ENCODE measurements around the gene DCAF8.
A peak's percentile ranks its signal among the peaks of the same experiment; 100 is the strongest.

DCAF8 gene

GRCh38 chr1:160261556-160261892 is 825 bp downstream of the DCAF8 start:
- peak; percentile 47 for DNase-seq

GRCh38 chr1:160260406-160261382 is 1.7 kb downstream of the DCAF8 start:
- DNase-seq = no peak

DNA sequence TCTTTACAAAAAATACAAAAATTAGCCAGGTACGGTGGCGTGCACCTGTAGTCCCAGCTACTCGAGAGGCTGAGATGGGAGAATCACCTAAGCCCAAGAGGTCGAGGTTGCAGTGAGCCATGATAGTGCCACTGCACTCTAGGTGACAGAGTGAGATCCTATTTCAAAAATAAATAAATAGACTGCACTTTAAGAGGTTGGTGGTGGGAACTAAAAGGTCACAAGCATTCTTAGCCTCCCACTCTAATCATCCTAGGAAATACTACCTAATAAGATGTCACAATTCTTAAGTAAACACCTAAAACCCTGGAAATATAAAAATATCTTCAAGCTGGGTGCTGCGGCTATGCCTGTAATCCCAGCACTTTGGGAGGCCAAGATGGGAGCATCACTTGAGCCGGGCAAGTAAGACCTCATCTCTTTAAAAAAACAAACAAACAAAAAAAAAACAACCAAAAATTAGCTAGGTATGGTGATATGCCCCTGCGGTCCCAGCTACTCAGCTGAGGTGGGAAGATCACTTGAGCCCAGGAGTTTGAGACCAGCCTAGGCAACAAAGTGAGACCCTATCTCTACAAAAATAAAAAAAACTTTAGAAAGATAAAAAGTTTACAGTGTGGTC is 4.1 kb downstream of the DCAF8 start:
- DNase-seq = no peak

DNA sequence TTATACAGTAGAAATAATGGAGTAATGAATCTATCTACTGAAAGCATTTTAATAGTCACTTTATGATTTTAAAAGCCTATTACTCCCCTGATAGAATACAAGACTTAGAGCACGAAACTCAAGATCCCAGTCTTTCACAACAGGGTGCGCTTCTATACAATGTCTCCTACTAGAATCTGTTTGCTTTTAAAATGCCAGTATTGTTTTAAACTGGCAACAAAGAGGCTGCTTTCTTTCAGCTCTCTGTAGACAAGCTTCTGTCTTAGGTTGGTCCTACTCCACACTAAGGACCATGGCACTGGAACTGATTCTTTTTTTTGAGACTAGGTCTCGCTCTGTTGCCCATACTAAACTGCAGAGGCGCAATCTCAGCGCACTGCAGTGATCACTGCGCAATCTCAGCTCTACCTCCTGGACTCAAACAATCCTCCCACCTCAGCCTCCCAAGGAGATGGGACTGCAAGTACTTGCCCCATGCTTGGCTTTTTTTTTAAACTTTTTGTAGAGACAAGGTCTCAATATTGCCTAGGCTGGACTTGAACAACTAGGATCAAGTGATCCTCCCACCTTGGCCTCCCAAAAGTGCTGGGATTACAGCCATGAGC is 4.8 kb downstream of the DCAF8 start:
- DNase-seq = no peak

DNA sequence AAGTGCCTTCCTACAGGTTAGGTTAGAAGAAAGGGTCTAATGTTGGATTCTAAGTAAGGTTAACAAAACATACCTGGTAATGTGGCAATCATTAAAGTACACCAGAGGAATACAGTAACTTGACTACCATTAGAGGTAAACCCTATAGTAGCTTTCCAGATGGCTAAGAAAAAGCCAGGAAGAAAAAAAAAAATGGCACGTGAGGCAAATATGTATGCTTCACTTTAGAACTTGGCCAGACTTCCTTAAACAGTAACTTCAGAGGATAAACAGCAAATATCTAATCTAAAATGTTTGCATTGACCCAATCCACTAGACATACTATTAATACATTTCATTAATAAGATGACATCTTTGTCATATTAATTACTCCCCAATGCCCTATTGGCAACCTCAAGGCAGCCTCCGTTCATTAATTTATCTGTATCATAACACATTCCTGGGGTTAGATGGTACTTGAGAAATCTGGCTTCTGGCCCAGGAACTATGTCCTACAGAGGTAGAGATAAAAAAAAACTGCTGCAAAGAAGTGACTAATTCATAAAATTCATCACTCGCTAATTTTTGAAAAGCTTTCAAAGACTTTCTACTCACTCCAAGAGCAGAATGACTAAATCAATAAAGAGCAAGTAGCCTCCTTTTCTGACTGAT is 5.8 kb downstream of the DCAF8 start:
- no peak for DNase-seq

DNA sequence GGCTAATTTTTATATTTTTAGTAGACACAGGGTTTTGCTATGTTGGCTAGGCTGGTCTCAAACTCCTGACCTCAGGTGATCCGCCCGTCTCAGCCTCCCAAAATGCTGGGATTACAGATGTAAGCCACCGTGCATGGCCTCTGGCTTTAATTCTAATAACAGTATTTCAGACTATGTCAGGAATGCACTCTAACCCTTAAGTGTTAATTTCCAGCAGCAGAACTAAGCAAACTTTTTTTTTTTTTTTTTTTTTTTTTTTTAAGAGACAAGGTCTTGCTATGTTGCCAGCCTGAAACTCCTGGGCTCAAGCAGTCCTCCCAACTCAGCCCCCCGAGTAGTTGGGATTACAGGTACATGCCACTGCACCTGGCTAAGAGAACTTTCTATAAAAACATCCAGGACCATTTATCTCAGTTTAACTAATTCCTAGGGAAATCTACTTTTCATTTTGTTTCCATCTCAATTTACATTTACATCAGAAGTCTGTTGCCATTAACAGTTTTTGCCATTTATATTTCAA is 6.5 kb downstream of the DCAF8 start:
- no peak for DNase-seq

DNA sequence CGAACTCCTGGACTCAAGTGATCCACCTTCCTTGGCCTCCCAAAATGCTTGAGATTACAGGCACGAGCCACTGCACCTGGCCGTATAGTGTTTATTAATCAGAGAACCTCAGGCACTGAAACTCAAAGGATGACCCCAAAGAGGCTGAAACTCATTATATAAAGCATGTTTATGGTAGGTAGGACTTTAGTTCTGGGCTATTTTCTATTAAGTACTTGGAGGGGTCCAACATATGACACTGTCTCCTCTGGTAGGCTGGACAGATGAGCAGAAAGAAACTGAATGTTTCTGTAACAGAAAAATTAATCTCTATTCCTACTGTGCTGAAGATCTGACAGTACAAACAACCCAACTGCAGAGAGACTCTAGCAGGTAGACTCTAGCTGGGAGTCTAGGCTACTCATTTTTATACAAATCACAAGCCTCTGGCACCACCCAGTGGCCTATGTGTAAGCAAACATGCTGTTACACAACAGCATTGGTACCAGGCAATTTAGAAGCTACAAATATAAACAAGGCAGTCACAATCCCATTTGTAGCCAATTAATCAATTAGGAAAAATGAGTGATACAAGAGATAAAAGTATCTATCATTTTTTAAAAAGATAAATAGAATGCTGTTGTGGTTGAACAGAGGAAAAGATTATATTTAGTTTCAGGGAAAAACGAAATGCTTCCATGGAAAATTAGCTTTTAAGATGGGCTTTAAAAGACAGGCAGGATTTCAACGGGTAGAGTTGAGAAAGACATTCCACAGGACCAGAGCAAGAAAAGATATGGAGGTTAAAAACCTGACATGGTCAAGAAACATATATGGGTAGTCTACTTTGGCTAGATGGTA is 10.4 kb downstream of the DCAF8 start:
- DNase-seq = peak; percentile 78

GRCh38 chr1:160251011-160251410 is 11.3 kb downstream of the DCAF8 start:
- DNase-seq = no peak

DNA sequence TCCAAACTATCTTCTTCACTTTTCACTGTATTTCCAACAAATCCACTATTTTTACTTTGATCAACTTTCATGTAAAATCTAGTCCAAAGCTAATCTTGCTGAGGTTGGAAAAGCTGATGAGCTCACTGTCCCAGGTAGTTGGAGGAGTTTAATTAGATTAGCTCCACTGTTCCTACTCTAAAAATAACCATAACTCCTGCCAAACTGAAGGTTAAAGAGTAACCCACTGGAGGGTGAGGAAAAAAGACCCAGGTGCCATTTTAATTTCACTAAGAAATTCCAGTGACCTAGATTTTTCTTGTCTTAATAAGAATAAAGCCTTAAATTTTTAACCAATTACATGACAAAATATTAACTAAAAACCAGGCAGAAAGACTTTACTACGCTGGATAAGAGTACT is 15.3 kb downstream of the DCAF8 start:
- DNase-seq = no peak

DNA sequence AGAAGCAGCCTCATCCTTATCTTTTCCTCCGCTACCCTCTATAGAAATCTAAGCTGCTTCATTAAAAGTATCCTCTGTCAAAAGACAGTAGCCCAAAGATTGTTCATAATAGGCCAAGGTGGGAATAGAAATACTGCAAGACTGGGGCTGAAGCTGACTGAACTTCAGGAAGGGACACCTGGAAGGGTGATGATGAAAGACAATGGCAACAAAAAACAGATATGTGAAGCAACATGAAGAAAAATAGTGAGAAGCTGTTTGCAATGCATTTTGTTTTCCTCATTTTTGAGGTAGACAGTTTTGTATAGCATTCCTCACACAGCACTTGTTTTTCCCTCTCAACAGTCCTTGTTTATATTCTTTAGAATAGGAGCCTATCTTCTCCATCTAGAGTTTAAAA is 16.9 kb downstream of the DCAF8 start:
- no peak for DNase-seq

GRCh38 chr1:160244209-160244608 is 18.1 kb downstream of the DCAF8 start:
- DNase-seq = no peak

DNA sequence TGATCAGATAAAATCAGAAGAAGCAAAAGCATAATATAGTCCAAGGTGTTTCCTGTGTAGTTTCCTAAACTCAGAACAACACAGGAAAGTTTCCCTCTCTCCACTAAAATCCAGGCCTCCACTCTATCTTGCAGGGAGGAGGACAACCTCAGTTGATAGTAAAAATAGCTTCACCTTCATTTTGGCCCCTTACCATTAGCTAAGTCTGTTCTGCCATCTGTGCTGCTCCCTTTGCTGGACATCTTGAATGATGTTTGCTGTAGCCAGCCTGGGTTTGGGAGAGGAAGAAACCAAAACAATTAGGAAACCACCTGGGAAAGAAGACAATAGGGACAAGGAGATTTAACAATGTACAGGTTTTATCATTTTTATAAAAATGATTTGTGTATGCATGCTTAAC is 18.6 kb downstream of the DCAF8 start:
- no peak for DNase-seq

GRCh38 chr1:160239582-160240299 is 22.6 kb downstream of the DCAF8 start:
- DNase-seq = no peak

DNA sequence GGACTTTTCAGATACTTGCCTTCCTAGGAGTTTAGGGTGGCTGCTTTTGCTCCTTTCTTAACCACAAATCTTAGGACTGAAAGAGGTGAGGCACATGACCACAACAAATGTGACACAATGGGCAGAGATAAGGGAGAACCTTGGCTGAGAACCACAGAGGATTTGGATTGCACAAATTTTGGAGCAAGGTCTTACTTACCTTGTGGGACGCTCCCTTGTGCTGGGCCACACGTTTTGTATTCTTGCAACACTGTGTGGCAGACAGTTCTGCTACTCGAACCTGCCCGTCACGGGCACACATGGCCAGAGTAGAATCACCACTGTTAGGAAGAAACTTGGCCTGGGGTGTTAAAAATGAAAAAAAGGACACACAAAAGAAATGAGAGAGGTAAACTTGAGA is 23.9 kb downstream of the DCAF8 start:
- no peak for DNase-seq

DNA sequence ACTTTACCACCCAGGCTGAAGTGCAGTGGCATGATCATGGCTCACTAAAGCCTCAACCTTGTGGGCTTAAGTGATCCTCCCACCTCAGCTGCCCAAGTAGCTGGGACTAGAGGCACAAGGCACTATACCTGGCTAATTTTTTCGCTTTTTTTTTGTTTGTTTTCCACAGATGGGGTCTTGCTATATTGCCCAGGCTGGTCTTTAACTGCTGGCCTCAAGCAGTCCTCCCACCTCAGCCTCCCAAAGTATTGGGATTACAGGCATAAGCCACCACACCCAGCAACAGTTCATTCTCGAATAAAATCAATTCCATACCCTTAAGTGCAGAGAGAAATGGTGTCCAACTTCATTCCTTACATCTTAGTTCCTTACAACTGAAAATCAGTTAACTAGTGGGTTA is 24.8 kb downstream of the DCAF8 start:
- DNase-seq = no peak

- DNase-seq = no peak
Observed at GRCh38 chr1:160236806-160237205, 25.5 kb downstream of the DCAF8 start.

GRCh38 chr1:160232911-160233310 is 29.4 kb downstream of the DCAF8 start:
- no peak for DNase-seq

GRCh38 chr1:160228431-160228830 is 33.9 kb downstream of the DCAF8 start:
- no peak for DNase-seq

DNA sequence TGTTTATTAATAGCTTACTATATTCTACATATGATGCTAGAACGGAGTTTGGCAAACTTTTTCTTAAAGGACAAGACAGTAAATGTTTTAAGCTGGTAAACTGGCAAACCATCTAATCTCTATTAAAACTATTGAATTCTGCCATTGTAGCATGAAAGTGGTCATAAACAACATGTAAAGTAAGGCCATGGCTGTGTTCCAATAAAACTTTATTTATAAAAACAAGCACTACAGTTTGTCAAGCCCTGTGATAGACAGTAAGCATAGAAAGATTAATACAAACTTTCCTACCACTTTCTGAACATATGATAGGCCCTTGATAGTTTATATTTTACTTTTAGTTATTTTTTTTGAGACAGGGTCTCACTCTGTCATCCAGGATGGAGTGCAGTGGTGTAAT is 34.8 kb downstream of the DCAF8 start:
- DNase-seq = no peak

DNA sequence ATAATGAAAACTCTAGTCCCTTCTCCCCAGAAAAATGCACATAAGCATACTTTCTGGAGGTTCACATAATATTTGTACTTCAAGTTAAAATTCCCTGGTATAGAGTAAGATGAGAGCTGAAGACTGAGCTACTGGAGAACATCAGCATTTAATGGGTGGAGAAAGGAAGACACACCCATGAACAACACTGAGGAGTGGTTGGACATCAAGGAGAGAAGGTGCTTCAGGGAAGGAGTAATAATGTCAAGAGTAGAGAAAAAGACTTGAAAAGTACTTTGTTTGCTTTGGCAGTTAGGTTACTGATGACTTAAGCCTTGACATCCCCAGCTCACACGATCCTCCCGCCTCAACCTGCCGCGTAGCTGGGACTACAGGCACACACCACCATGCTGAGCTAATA is 35.3 kb downstream of the DCAF8 start:
- no peak for DNase-seq

GRCh38 chr1:160226623-160227022 is 35.7 kb downstream of the DCAF8 start:
- no peak for DNase-seq

DNA sequence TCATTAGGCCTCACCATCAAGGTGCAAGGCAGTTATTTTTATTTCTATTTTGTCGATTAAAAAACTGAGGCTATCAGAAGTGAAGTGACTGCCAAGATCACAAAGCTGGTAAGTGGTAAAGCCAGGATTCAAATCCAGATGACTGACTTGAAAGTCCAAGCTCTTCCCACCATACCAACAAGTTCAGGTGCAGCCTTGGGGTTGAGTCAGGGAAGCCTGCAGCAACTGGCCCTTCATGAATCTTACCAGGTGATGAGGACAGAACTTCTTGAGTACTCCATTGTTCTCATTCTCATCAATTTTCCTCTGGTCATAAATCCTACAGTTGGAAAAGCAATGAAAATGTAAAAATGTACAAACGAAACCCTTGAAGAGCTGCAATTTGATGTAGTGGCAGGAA is 37.0 kb downstream of the DCAF8 start:
- DNase-seq = no peak

Measured in right hindlimb (tissue), 1 donor.